H1 (cell line): ENCODE results near the gene NOTCH2. TPM values are rescaled to one million over a fixed set of nuclear protein-coding genes. Genes with fewer than 3 reads are reported as not detected.

Experiments
- CTCF ChIA-PET: fragments of 300-600 bp; sonication (Branson Sonifier 250); formaldehyde crosslinking; loops from one replicate; lab custom pipeline; 2021; ENCODE audit not compliant: partially characterized antibody; lab: Charles Lee
- POLR2A ChIA-PET: fragments of 300-600 bp; sonication (Branson Sonifier 250); formaldehyde crosslinking; loops from one replicate; lab custom pipeline; 2021; ENCODE audit warnings: inconsistent platforms; ENCODE audit not compliant: partially characterized antibody; lab: Charles Lee
- DNase-seq, 2 experiments: peaks; one replicate each; pipeline versions ENCODE4 v3.0.0 to v3.0.0-alpha.2; 2010 to 2022; ENCODE audit warnings: low spot score in 2 of 2, low read depth in 1 of 2, mixed read lengths in 1 of 2
- FAIRE-seq: peaks from 2 replicates; lab custom pipeline; 2011; peaks lifted over from hg19 to GRCh38; lab: Jason Lieb, UNC
- H2AFZ ChIP-seq: 2 replicates; pipeline ENCODE4 v1.8.1; 2012; ENCODE audit warnings: low read length, inconsistent platforms
- H2AK5ac ChIP-seq: 2 replicates; pipeline ENCODE4 v1.6.1; 2013; ENCODE audit warnings: low read depth, low read length
- H2BK120ac ChIP-seq: replicated peaks from 2 replicates; pipeline ENCODE3; 2013; ENCODE audit warnings: low read depth, low read length, inconsistent platforms
- H2BK12ac ChIP-seq: 2 replicates; pipeline ENCODE4 v1.6.1; 2013; ENCODE audit warnings: low read depth, low read length
- H2BK15ac ChIP-seq: 2 replicates; pipeline ENCODE4 v1.6.1; 2013; ENCODE audit warnings: low read length
- H2BK20ac ChIP-seq: 2 replicates; pipeline ENCODE4 v1.6.1; 2013; ENCODE audit warnings: low read length
- H2BK5ac ChIP-seq: 2 replicates; pipeline ENCODE4 v1.6.1; 2013; ENCODE audit warnings: low read depth, low read length
- H3K14ac ChIP-seq: 2 replicates; pipeline ENCODE4 v1.6.1; 2013; ENCODE audit warnings: inconsistent platforms; ENCODE audit not compliant: insufficient read length
- H3K18ac ChIP-seq: 2 replicates; pipeline ENCODE4 v1.6.1; 2013; ENCODE audit warnings: low read length; ENCODE audit errors: extremely low read depth
- H3K23ac ChIP-seq: 2 replicates; pipeline ENCODE4 v1.6.1; 2013; ENCODE audit warnings: inconsistent platforms; ENCODE audit not compliant: insufficient read length
- H3K23me2 ChIP-seq: 2 replicates; pipeline ENCODE4 v1.6.1; 2013; ENCODE audit warnings: low read depth, low read length
- H3K27ac ChIP-seq: 2 replicates; pipeline ENCODE4 v1.6.1; 2011; ENCODE audit warnings: low read depth, low read length, inconsistent platforms
- H3K27me3 ChIP-seq, 4 experiments: replicated peaks in 1 of 4; 1 replicate in 1 of 4; 2 replicates in 3 of 4; pipeline versions ENCODE4 v1.6.1 to v1.8.1; 2011 to 2013; ENCODE audit warnings: low read length in 3 of 4, mild to moderate bottlenecking in 3 of 4, inconsistent platforms in 2 of 4, mixed read lengths in 2 of 4, moderate library complexity in 1 of 4; ENCODE audit not compliant: control insufficient read depth in 3 of 4, insufficient read depth in 3 of 4; ENCODE audit errors: extremely low read depth in 1 of 4
- H3K36me3 ChIP-seq, 4 experiments: 2 replicates each; pipeline versions ENCODE4 v1.6.1 to v1.8.1; 2011 to 2013; ENCODE audit warnings: mild to moderate bottlenecking in 4 of 4, low read length in 3 of 4, moderate library complexity in 2 of 4, control low read depth in 1 of 4, inconsistent platforms in 1 of 4; ENCODE audit not compliant: insufficient read depth in 4 of 4, control insufficient read depth in 2 of 4
- H3K4ac ChIP-seq: replicated peaks from 2 replicates; pipeline ENCODE3; 2013; ENCODE audit warnings: low read length, low read depth, mixed read lengths, inconsistent platforms; ENCODE audit not compliant: insufficient read length
- H3K4me1 ChIP-seq, 4 experiments: replicated peaks in 1 of 4; 1 replicate in 1 of 4; 2 replicates in 3 of 4; pipeline versions ENCODE4 v1.6.1 to v1.8.1; 2011 to 2013; ENCODE audit warnings: low read length in 3 of 4, inconsistent platforms in 2 of 4, mixed read lengths in 1 of 4; ENCODE audit not compliant: insufficient read depth in 4 of 4, control insufficient read depth in 3 of 4
- H3K4me2 ChIP-seq, 2 experiments: 2 replicates each; pipeline versions ENCODE4 v1.6.1 to v1.8.1; 2011 to 2013; ENCODE audit warnings: low read depth in 2 of 2, low read length in 2 of 2, control low read depth in 1 of 2, inconsistent platforms in 1 of 2, mild to moderate bottlenecking in 1 of 2; ENCODE audit not compliant: insufficient read depth in 1 of 2
- H3K4me3 ChIP-seq, 4 experiments: fragments of 200-600, 300-600 bp in 1 of 4; sonication (generic), shearing (Covaris generic), sonication (Bioruptor Twin) in 1 of 4; 2 replicates each; pipeline versions ENCODE4 v1.5.1 to v1.8.1; 2011 to 2016; ENCODE audit warnings: low read length in 4 of 4, low read depth in 3 of 4, control low read depth in 2 of 4, inconsistent platforms in 2 of 4, mild to moderate bottlenecking in 2 of 4, mixed read lengths in 1 of 4, moderate library complexity in 1 of 4; ENCODE audit not compliant: insufficient read depth in 2 of 4; ENCODE audit errors: extremely low read depth in 1 of 4
- H3K56ac ChIP-seq: replicated peaks from 2 replicates; pipeline ENCODE3; 2013; ENCODE audit warnings: low read depth, mild to moderate bottlenecking, mixed read lengths, low read length, inconsistent platforms; ENCODE audit not compliant: insufficient read length
- H3K79me1 ChIP-seq: 2 replicates; pipeline ENCODE4 v1.6.1; 2013; ENCODE audit warnings: low read depth, low read length, control low read depth
- H3K79me2 ChIP-seq, 2 experiments: 2 replicates each; pipeline versions ENCODE4 v1.6.1 to v1.8.1; 2012 to 2013; ENCODE audit warnings: low read length in 2 of 2, mild to moderate bottlenecking in 2 of 2, inconsistent platforms in 1 of 2; ENCODE audit not compliant: insufficient read depth in 2 of 2, control insufficient read depth in 1 of 2
- H3K9ac ChIP-seq, 4 experiments: replicated peaks in 1 of 4; 1 replicate in 1 of 4; 2 replicates in 3 of 4; pipeline versions ENCODE4 v1.6.1 to v1.8.1; 2011 to 2013; ENCODE audit warnings: low read depth in 3 of 4, low read length in 3 of 4, control low read depth in 2 of 4, mild to moderate bottlenecking in 2 of 4, moderate library complexity in 2 of 4, inconsistent platforms in 1 of 4; ENCODE audit errors: extremely low read depth in 1 of 4
- H3K9me3 ChIP-seq, 2 experiments: 2 replicates each; pipeline versions ENCODE4 v1.6.1 to v1.8.1; 2012 to 2013; ENCODE audit warnings: mild to moderate bottlenecking in 2 of 2, moderate library complexity in 2 of 2, control low read depth in 1 of 2, inconsistent platforms in 1 of 2, low read depth in 1 of 2, low read length in 1 of 2, mixed read lengths in 1 of 2; ENCODE audit not compliant: insufficient read depth in 2 of 2
- H4K20me1 ChIP-seq, 2 experiments: replicated peaks in 1 of 2; 2 replicates each; pipeline versions ENCODE3 to v1.8.1; 2011 to 2013; ENCODE audit warnings: inconsistent platforms in 2 of 2, low read length in 2 of 2, mild to moderate bottlenecking in 1 of 2; ENCODE audit not compliant: insufficient read depth in 2 of 2, control insufficient read depth in 1 of 2
- H4K5ac ChIP-seq: 2 replicates; pipeline ENCODE4 v1.6.1; 2013; ENCODE audit warnings: low read length, low read depth, mixed read lengths, inconsistent platforms; ENCODE audit not compliant: insufficient read length
- H4K8ac ChIP-seq: 2 replicates; pipeline ENCODE4 v1.8.0; 2013; ENCODE audit warnings: mild to moderate bottlenecking, moderate library complexity, low read length, inconsistent platforms; ENCODE audit not compliant: insufficient read depth; ENCODE audit errors: extremely low read depth
- H4K91ac ChIP-seq: replicated peaks from 2 replicates; pipeline ENCODE3; 2013; ENCODE audit warnings: low read length, mixed read lengths, inconsistent platforms; ENCODE audit not compliant: insufficient read length
- ATF3 ChIP-seq: IDR thresholded peaks from 2 replicates; pipeline ENCODE4 v1.6.1; 2011; ENCODE audit warnings: low read depth, mild to moderate bottlenecking, low read length; ENCODE audit not compliant: insufficient read depth
- RXRA ChIP-seq: IDR thresholded peaks from 2 replicates; pipeline ENCODE4 v1.6.1; 2011; ENCODE audit warnings: low read depth, mild to moderate bottlenecking, low read length, moderate library complexity; ENCODE audit not compliant: insufficient read depth
- YY1 ChIP-seq: IDR thresholded peaks from 2 replicates; pipeline ENCODE4 v1.6.1; 2011; ENCODE audit warnings: low read depth, mild to moderate bottlenecking, low read length
- WGBS, 2 experiments: shearing (Covaris generic) in 1 of 2; methylation state at CpG; one replicate each; pipeline versions ENCODE4 v1.1.6 to v1.1.7; 2013 to 2015; ENCODE audit warnings: low lambda C conversion rate in 2 of 2, mixed read lengths in 2 of 2, inconsistent platforms in 1 of 2, low coverage in 1 of 2, missing lambda C conversion rate in 1 of 2; ENCODE audit not compliant: insufficient replicate concordance in 2 of 2, insufficient coverage in 1 of 2, insufficient read length in 1 of 2; ENCODE audit errors: extremely low coverage in 1 of 2, missing lambda C conversion rate in 1 of 2; 5-methylcytosine and 5-hydroxymethylcytosine counted together
- polyA plus RNA-seq, 7 experiments: library from polyadenylated mRNA; depleted of rRNA in 3 of 7; stranded (reverse) in 5 of 7; unstranded in 2 of 7; fragments of >200 nt in 5 of 7; fragments of 200-250 nt in 2 of 7; gene quantifications; 1 replicate in 5 of 7; 2 replicates in 1 of 7; 4 replicates in 1 of 7; pipeline versions ENCODE4 v1.2.1 to v1.2.3, GENCODE V29; 2011 to 2013; ENCODE audit warnings: missing spikeins in 2 of 7, mixed read lengths in 2 of 7
- total RNA-seq: library from RNA; stranded (reverse); fragmentation: NEBNext Ultra II Directional; extraction: Animal tissue kit (Norgen Biotek cat#: 25700); gene quantifications from 2 replicates; pipeline ENCODE4 v1.2.1, GENCODE V29; 2021

The NOTCH2 gene
- total and polyA plus RNA-seq, 2 of the 8 experiments (the other 6 are each of a cell fraction or from before 2014, with no cell fraction given), result 17.7 to 63.0 TPM

GRCh38 chr1:119966681-119967080, 102.8 kb downstream of the NOTCH2 start:
- Histone ChIP-seq H2AFZ (no peak overlapping the region), H3K4me3 (no peak overlapping the region), H2BK12ac (no peak overlapping the region), H3K27ac (no peak overlapping the region), H2BK120ac (no peak overlapping the region), H3K79me2 (no peaks in the 10 kb centered on the region), H3K9me3 (no peaks in the 10 kb centered on the region), H3K36me3 (peaks cover 3 to 13% (median 6%) of the 10 kb centered on the region in 4 experiments; a peak in 4 of 8 replicates), H3K4ac (no peak overlapping the region), H4K8ac (no peak overlapping the region), H3K4me2 (no peak overlapping the region), H4K20me1 (peaks cover 3 to 4% of the 10 kb centered on the region in 2 experiments), H3K27me3 (no peaks in the 10 kb centered on the region), H2BK5ac (no peak overlapping the region), H4K91ac (no peak overlapping the region), H3K9ac (no peak overlapping the region), H2BK20ac (no peak overlapping the region), H3K14ac (no peak overlapping the region), H3K18ac (no peak overlapping the region), H3K79me1 (no peaks in the 10 kb centered on the region; the same call in 1 of the 2 replicates), H4K5ac (no peak overlapping the region), H2AK5ac (no peak overlapping the region), H3K4me1 (no peaks in the 10 kb centered on the region), H3K56ac (no peak overlapping the region), H3K23ac (no peak overlapping the region), H3K23me2 (no peaks in the 10 kb centered on the region), H2BK15ac (no peak overlapping the region)
- POLR2A ChIA-PET, result no interaction called here
- no peak for FAIRE-seq
- CTCF ChIA-PET, result interaction anchor here (0.7 to 3.3 kb wide), 7 partner anchors 9 to 99 kb away, joined by 3 to 18 read pairs (median 13); no protein-coding TSS in a partner anchor
- 92% methylated on average over 2 of the region's 2 CpGs; no CpG with 5 or more reads in 1 of the 2 experiments for WGBS, 2 experiments
- TF ChIP-seq RXRA (no peak), YY1 (no peak), ATF3 (no peak)
- no peak for DNase-seq
